ENCODE data around the gene SLC8A1.
"Not testable (repeated sequence)": the region's sequence is repeated elsewhere in the genome, so short reads cannot be mapped to it uniquely, and the experiment has no call there.

Gene SLC8A1

GRCh38 chr2:40097691-40098385 is 354.1 kb downstream of the SLC8A1 start:
- no peak for DNase-seq

- DNase-seq: no peak
Observed at GRCh38 chr2:40096360-40096759, 355.5 kb downstream of the SLC8A1 start.

- no peak for DNase-seq
Observed at GRCh38 chr2:40095000-40095399, 356.9 kb downstream of the SLC8A1 start.

DNA sequence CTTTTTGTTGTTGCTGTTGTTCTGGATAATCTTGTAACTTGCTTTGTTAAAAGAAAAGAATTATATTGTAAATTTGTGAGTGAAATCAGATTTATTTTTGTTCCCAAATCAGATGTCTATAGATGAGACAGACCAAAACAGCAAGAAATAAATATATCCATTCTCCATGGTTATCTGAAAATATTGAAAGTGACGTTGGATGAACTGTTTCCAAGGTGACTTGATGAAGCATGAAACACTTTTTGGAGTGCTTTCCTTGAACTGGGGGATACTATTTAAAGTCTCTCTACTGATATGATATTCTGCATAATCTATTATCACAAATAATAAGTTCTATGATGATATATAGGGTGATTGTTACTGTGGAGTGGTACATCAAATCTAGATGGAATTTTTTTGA is 357.4 kb downstream of the SLC8A1 start:
- no peak for DNase-seq

- DNase-seq: no peak
Observed at GRCh38 chr2:40093021-40093675, 358.7 kb downstream of the SLC8A1 start.

GRCh38 chr2:40090044-40090443 is 361.8 kb downstream of the SLC8A1 start:
- DNase-seq: no peak

DNA sequence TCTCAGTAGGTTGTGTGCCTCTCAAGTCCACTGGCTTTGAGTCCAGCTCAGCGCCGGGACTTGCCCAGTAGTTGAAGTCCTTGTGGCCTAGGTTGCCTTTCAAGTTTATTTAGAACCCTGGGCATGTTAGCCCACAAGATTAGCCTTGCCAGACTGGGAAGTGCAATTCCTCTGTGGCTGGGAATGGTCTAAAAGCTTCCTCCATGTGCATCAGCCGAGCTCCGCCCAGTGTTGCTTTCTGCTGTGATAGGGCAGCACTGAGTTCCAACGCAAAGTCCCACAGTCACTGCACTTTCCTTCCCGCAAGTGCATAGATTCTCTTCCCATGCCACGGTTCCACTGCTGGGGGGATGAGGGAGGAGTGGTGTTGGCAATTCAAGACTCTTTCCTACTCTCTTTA is 364.0 kb downstream of the SLC8A1 start:
- DNase-seq: no peak

DNA sequence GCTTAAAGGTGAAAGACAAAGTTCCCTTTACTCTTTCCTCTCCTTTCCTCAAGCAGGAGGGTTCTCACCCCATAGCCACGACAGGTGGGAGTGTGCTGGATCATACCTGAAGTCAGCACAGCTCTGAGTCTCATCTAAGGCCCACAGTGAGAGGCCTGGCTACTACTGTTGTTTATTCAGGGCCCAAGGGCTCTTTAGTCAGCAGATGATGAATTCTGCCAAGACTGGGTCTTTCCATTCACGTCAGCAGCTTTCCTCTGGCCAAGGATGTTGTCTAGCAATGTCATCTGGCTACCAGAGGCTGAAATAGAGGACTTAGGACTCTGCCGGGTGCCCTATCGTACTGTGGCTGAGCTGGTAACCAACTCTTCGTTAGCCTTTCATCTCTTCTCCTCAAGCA is 364.5 kb downstream of the SLC8A1 start:
- no peak for DNase-seq

DNA sequence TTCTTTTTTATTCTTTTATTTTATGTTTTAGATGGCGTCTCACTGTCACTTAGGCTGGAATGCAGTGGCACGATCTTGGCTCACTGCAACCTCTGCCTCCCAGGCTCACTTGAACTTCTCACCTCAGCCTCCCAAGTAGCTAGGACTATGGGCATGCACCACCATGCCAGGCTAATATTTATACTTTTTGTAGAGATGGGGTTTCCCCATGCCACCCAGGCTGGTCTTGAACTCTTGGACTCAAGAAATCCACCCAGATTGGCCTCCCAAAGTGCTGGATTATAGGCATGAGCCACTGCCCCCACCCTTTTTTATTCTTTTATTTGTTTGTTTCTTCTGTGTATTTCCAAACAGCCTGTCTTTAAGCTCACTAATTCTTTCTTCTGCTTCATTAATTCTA is 366.1 kb downstream of the SLC8A1 start:
- no peak for DNase-seq

DNA sequence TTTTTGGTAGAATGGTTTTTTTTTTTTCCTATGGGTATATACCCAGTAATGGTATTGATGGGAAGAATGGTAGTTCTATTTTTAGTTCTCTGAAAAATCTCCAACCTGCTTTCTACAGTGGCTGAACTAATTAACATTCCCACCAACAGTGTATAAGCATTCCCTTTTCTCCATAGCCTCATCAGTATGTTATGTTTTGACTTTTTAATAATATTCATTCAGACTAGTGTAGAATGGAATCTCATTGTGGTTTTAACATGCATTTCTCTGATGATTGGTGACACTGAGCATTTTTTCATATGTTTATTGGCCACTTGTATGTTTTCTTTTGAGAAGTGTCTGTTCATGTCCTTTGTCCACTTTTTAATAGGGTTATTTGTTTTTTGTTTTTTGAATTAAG is 378.6 kb downstream of the SLC8A1 start:
- DNase-seq: not testable (repeated sequence)

DNA sequence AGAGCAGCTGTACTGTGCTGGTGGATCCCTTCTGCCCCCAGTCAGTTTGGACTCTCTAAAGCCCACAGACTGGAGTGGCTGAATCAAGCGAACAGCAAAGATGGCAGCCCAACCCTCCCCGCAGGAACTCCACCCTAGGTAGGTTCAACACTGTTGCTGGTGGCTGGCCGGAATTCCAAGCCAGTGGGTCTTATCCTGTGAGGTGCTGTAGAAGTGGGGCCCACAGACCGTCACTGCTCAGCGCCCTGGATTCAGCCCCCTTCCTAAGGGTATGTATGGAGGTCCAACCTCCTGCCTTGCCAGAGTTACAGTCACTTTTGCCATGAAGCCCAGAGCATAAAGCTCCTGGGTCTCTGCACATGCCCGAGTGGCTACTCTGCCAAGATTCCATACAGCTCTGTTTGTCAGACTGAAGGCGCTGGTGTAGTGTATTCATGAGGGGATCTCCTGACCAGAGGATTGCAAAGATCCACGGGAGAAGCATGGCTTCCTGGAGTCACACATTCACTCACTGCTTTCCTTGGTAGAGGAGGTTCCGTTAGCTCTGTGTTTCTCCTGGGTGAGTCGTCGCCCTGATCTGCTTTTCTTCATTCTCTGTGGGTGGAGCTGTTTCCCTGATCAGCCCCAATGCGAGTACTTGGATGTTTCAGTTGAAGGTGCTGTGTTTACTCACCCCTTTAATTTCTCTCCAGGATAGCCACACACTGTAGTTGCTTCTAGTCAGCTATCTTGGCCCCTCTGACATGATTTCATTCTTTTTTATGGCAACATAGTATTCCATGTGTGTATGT is 379.3 kb downstream of the SLC8A1 start:
- no peak for DNase-seq

DNA sequence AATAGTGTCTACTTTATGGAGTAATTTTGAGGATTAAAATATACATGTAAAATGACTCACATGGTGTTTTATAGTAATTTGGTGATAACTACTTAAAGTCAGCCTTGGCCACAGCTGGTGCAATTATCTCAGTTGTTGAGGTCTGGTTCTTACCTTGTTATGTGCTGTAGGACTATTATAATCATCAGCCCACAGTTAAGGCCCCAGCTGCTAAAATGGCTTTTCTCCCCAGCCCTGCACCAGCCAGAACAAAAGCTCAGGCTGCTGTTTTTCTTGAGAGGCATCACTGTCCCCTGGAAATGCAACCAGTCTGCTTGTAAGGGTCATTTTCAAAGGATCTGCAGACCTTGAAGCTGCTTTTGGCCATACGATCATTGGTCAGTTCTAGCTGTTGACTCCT is 389.5 kb downstream of the SLC8A1 start:
- no peak for DNase-seq

- DNase-seq: no peak
Observed at GRCh38 chr2:40049781-40050180, 402.1 kb downstream of the SLC8A1 start.

GRCh38 chr2:40048506-40048905 is 403.4 kb downstream of the SLC8A1 start:
- no peak for DNase-seq

DNA sequence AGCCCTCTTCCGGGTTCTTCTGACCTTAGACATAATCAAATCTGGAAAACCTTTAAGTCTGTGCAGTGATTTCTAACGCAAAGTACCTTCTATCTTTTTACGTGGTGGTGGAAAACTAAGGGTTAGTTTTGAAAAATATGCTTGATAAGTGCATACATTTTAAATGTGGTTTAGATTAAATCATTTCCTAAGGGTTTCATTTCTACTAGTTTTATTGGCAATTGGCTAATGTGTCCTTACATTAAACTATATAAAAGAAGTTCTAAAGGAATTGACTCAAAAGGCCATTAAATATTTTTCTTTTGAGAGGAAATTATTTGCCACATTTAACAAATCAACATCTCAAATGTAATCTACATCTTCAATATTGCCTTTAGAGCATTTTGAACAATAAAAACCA is 404.5 kb downstream of the SLC8A1 start:
- DNase-seq: no peak

All from activated T-cell treated with anti-CD3 and anti-CD28 coated beads, Interleukin-2, amount 50 U/mL, for 1 hour (primary cell).